Activated gamma-delta T cell treated with Interleukin-2 at 50 U/mL for 16 hours (primary cell): ENCODE results near the gene EXOC3.
"Not testable (repeated sequence)": the region's sequence is repeated elsewhere in the genome, so short reads cannot be mapped to it uniquely, and the experiment has no call there.

Source experiments
- DNase-seq: peaks from one replicate; pipeline ENCODE4 v3.0.0-alpha.2; 2020

Gene EXOC3

GRCh38 chr5:407801-408268 lies 35.1 kb upstream of the EXOC3 start:
- DNase-seq, result no peak

- no peak for DNase-seq
Measured at GRCh38 chr5:410911-411517, 32.0 kb upstream of the EXOC3 start.

GRCh38 chr5:411728-412127 lies 31.2 kb upstream of the EXOC3 start:
- DNase-seq, result no peak

- not testable (repeated sequence) for DNase-seq
Measured at GRCh38 chr5:414991-415927, 27.7 kb upstream of the EXOC3 start.

- no peak for DNase-seq
Measured at GRCh38 chr5:415928-416635, 26.9 kb upstream of the EXOC3 start.

GRCh38 chr5:416636-416960 lies 26.4 kb upstream of the EXOC3 start:
- DNase-seq, result no peak

- no peak for DNase-seq
Measured at GRCh38 chr5:417301-418161, 25.4 kb upstream of the EXOC3 start.

- no peak for DNase-seq
Measured at GRCh38 chr5:418162-419121, 24.5 kb upstream of the EXOC3 start.

GRCh38 chr5:419970-420369 lies 23.0 kb upstream of the EXOC3 start:
- no peak for DNase-seq

- DNase-seq, result no peak
Measured at GRCh38 chr5:420632-421286, 22.2 kb upstream of the EXOC3 start.

GRCh38 chr5:421287-421880 lies 21.6 kb upstream of the EXOC3 start:
- DNase-seq, result no peak

GRCh38 chr5:421901-422300 lies 21.1 kb upstream of the EXOC3 start:
- DNase-seq, result no peak

GRCh38 chr5:422323-423232 lies 20.4 kb upstream of the EXOC3 start:
- no peak for DNase-seq

GRCh38 chr5:423233-423565 lies 19.8 kb upstream of the EXOC3 start:
- DNase-seq, result no peak

GRCh38 chr5:423626-424261 lies 19.2 kb upstream of the EXOC3 start:
- DNase-seq, result no peak

- no peak for DNase-seq
Measured at GRCh38 chr5:424301-425110, 18.5 kb upstream of the EXOC3 start.

- no peak for DNase-seq
Measured at GRCh38 chr5:425714-426113, 17.3 kb upstream of the EXOC3 start.

GRCh38 chr5:426392-426976 lies 16.5 kb upstream of the EXOC3 start:
- DNase-seq, result no peak
